H9 (cell line): ENCODE measurements around the gene TMED6. TPM values are rescaled to one million over a fixed set of nuclear protein-coding genes. Genes with fewer than 3 reads are reported as not detected.
A peak's percentile ranks its signal among the peaks of the same experiment; 100 is the strongest.

ENCODE experiments used
- DNase-seq: peaks from one replicate; pipeline ENCODE4 v3.0.0-alpha.2; 2017
- H2AFZ ChIP-seq: one replicate; pipeline ENCODE4 v1.6.1; 2013; ENCODE audit warnings: mild to moderate bottlenecking, low read length, control low read depth, moderate library complexity
- H2AK5ac ChIP-seq: 2 replicates; pipeline ENCODE4 v1.6.1; 2013; ENCODE audit warnings: low read length, control low read depth, mixed read lengths; ENCODE audit not compliant: insufficient read length
- H2BK120ac ChIP-seq: one replicate; pipeline ENCODE4 v1.6.1; 2013; ENCODE audit warnings: low read depth, mild to moderate bottlenecking, low read length, control low read depth, inconsistent platforms; ENCODE audit not compliant: poor library complexity, severe bottlenecking
- H2BK12ac ChIP-seq: 2 replicates; pipeline ENCODE4 v1.6.1; 2013; ENCODE audit warnings: low read length, control low read depth, mixed read lengths, low read depth; ENCODE audit not compliant: insufficient read length
- H2BK15ac ChIP-seq: 2 replicates; pipeline ENCODE4 v1.6.1; 2013; ENCODE audit warnings: low read depth, low read length, control low read depth
- H2BK20ac ChIP-seq: one replicate; pipeline ENCODE4 v1.6.1; 2013; ENCODE audit warnings: low read depth, mild to moderate bottlenecking, low read length, control low read depth, inconsistent platforms; ENCODE audit not compliant: poor library complexity, severe bottlenecking
- H2BK5ac ChIP-seq: 2 replicates; pipeline ENCODE4 v1.6.1; 2013; ENCODE audit warnings: low read length, control low read depth, mixed read lengths; ENCODE audit not compliant: insufficient read length
- H3K14ac ChIP-seq: 2 replicates; pipeline ENCODE4 v1.6.1; 2013; ENCODE audit warnings: low read length, control low read depth; ENCODE audit not compliant: insufficient read depth
- H3K18ac ChIP-seq: 2 replicates; pipeline ENCODE4 v1.6.1; 2013; ENCODE audit warnings: low read depth, mild to moderate bottlenecking, mixed read lengths, low read length, control low read depth; ENCODE audit not compliant: insufficient read length
- H3K23ac ChIP-seq: 2 replicates; pipeline ENCODE4 v1.6.1; 2013; ENCODE audit warnings: low read length, control low read depth, mixed read lengths, low read depth; ENCODE audit not compliant: insufficient read length
- H3K23me2 ChIP-seq: 2 replicates; pipeline ENCODE4 v1.6.1; 2013; ENCODE audit warnings: low read depth, mild to moderate bottlenecking, mixed read lengths, low read length, control low read depth; ENCODE audit not compliant: insufficient read length, poor library complexity, severe bottlenecking
- H3K27ac ChIP-seq: 2 replicates; pipeline ENCODE4 v1.5.1; 2013; ENCODE audit warnings: low read length, control low read depth, mixed read lengths, low read depth; ENCODE audit not compliant: insufficient read length
- H3K27me3 ChIP-seq: 2 replicates; pipeline ENCODE4 v1.6.1; 2013; ENCODE audit warnings: low read length, control low read depth, inconsistent platforms; ENCODE audit not compliant: insufficient read depth
- H3K4ac ChIP-seq: 2 replicates; pipeline ENCODE4 v1.6.1; 2013; ENCODE audit warnings: low read depth, mild to moderate bottlenecking, control low read depth, inconsistent platforms, low read length, moderate library complexity
- H3K4me1 ChIP-seq: 2 replicates; pipeline ENCODE4 v1.6.1; 2013; ENCODE audit warnings: low read length, control low read depth, inconsistent platforms; ENCODE audit not compliant: insufficient read depth
- H3K4me2 ChIP-seq: 2 replicates; pipeline ENCODE4 v1.6.1; 2013; ENCODE audit warnings: low read length, control low read depth, mixed read lengths; ENCODE audit not compliant: insufficient read length, insufficient read depth
- H3K56ac ChIP-seq: 2 replicates; pipeline ENCODE4 v1.6.1; 2013; ENCODE audit warnings: low read depth, mild to moderate bottlenecking, mixed read lengths, low read length, control low read depth; ENCODE audit not compliant: insufficient read length
- H3K79me1 ChIP-seq: 2 replicates; pipeline ENCODE4 v1.6.1; 2013; ENCODE audit warnings: low read depth, mild to moderate bottlenecking, moderate library complexity, low read length, control low read depth, inconsistent platforms; ENCODE audit not compliant: insufficient read depth, poor library complexity, severe bottlenecking
- H3K79me2 ChIP-seq: 2 replicates; pipeline ENCODE4 v1.6.1; 2013; ENCODE audit warnings: low read length, control low read depth, inconsistent platforms; ENCODE audit not compliant: insufficient read depth
- H3K9ac ChIP-seq: 2 replicates; pipeline ENCODE4 v1.6.1; 2013; ENCODE audit warnings: low read length, control low read depth, mixed read lengths; ENCODE audit not compliant: insufficient read length; ENCODE audit errors: extremely low read depth
- H3K9me3 ChIP-seq: one replicate; pipeline ENCODE4 v1.6.1; 2013; ENCODE audit warnings: low read depth, low read length, inconsistent platforms; ENCODE audit not compliant: control insufficient read depth
- H3T11ph ChIP-seq: one replicate; pipeline ENCODE4 v1.6.1; 2013; ENCODE audit warnings: mild to moderate bottlenecking, low read length, control low read depth, inconsistent platforms
- H4K20me1 ChIP-seq: one replicate; pipeline ENCODE4 v1.6.1; 2013; ENCODE audit not compliant: control insufficient read depth, insufficient read length, insufficient read depth
- H4K5ac ChIP-seq: 2 replicates; pipeline ENCODE4 v1.6.1; 2013; ENCODE audit warnings: low read depth, mild to moderate bottlenecking, mixed read lengths, low read length, control low read depth; ENCODE audit not compliant: insufficient read length
- H4K8ac ChIP-seq: replicated peaks from 2 replicates; pipeline ENCODE4 v1.6.1; 2013; ENCODE audit warnings: low read length, control low read depth, mixed read lengths, low read depth; ENCODE audit not compliant: insufficient read length
- H4K91ac ChIP-seq: 2 replicates; pipeline ENCODE4 v1.6.1; 2013; ENCODE audit warnings: low read depth, mild to moderate bottlenecking, moderate library complexity, mixed read lengths, low read length, control low read depth; ENCODE audit not compliant: insufficient read length
- H3K27ac Mint-ChIP-seq, 3 experiments: 2 replicates in 2 of 3; 3 replicates in 1 of 3; pipeline ENCODE4 v1.8.0; 2020 to 2021; ENCODE audit warnings: mixed read lengths in 3 of 3, mild to moderate bottlenecking in 1 of 3, moderate library complexity in 1 of 3
- H3K27me3 Mint-ChIP-seq: 2 replicates; pipeline ENCODE4 v1.8.0; 2021; ENCODE audit warnings: low read depth, mild to moderate bottlenecking, moderate library complexity, mixed read lengths
- H3K36me3 Mint-ChIP-seq, 3 experiments: 2 replicates in 2 of 3; 3 replicates in 1 of 3; pipeline ENCODE4 v1.8.0; 2020 to 2021; ENCODE audit warnings: low read depth in 3 of 3, mixed read lengths in 3 of 3; ENCODE audit not compliant: insufficient read depth in 1 of 3
- H3K4me1 Mint-ChIP-seq, 2 experiments: 2 replicates each; pipeline ENCODE4 v1.8.0; 2020; ENCODE audit warnings: mixed read lengths in 2 of 2
- H3K4me3 Mint-ChIP-seq, 2 experiments: 2 replicates in 1 of 2; 3 replicates in 1 of 2; pipeline ENCODE4 v1.8.0; 2020 to 2021; ENCODE audit warnings: mild to moderate bottlenecking in 2 of 2, mixed read lengths in 2 of 2, moderate library complexity in 1 of 2
- H3K9me3 Mint-ChIP-seq, 2 experiments: 2 replicates in 1 of 2; 3 replicates in 1 of 2; pipeline ENCODE4 v1.8.0; 2020; ENCODE audit warnings: mild to moderate bottlenecking in 2 of 2, mixed read lengths in 2 of 2, moderate library complexity in 1 of 2
- WGBS: extraction: QIAGEN DNeasy Blood & Tissue Kit; methylation state at CpG from one replicate; pipeline ENCODE4 v1.1.7; 2013; ENCODE audit warnings: missing lambda C conversion rate, low lambda C conversion rate, mixed read lengths; ENCODE audit not compliant: insufficient read length; ENCODE audit errors: extremely low coverage; 5-methylcytosine and 5-hydroxymethylcytosine counted together
- total RNA-seq: library from RNA; stranded (reverse); gene quantifications from 2 replicates; pipeline ENCODE4 v1.2.1, GENCODE V29; 2021
- TF ChIP-seq, protein P1 (sequence below): fragments of 200-600 bp; sonication (generic); conservative IDR thresholded peaks from 3 replicates; pipeline ENCODE4 v1.8.0; 2021; ENCODE audit warnings: antibody characterized with exemption, mild to moderate bottlenecking

Gene TMED6
- total RNA-seq, 1 experiment from 2014 or later, result 0.31 TPM

- H3K23ac ChIP-seq, result no peak overlapping the region
- H2BK120ac ChIP-seq, result no peak overlapping the region
- peak overlapping the region; percentile 60 for H3K9ac ChIP-seq
- H2AK5ac ChIP-seq, result no peak overlapping the region
- H3K14ac ChIP-seq, result no peak overlapping the region
- no CpG with 5 or more reads among the region's 6 CpGs for WGBS
- Mint-ChIP-seq H3K4me3 (peak overlapping the region; percentile 85 to 86), H3K27ac (peak overlapping the region; percentile 63 to 94 (median 80)), H3K9me3 (no peaks in the 10 kb centered on the region), H3K4me1 (peaks cover 4 to 8% of the 10 kb centered on the region in 2 experiments; a peak in 3 of 4 replicates), H3K27me3 (no peaks in the 10 kb centered on the region), H3K36me3 (peaks cover 23 to 41% (median 40%) of the 10 kb centered on the region in 3 experiments)
- TF ChIP-seq, protein P1, sequence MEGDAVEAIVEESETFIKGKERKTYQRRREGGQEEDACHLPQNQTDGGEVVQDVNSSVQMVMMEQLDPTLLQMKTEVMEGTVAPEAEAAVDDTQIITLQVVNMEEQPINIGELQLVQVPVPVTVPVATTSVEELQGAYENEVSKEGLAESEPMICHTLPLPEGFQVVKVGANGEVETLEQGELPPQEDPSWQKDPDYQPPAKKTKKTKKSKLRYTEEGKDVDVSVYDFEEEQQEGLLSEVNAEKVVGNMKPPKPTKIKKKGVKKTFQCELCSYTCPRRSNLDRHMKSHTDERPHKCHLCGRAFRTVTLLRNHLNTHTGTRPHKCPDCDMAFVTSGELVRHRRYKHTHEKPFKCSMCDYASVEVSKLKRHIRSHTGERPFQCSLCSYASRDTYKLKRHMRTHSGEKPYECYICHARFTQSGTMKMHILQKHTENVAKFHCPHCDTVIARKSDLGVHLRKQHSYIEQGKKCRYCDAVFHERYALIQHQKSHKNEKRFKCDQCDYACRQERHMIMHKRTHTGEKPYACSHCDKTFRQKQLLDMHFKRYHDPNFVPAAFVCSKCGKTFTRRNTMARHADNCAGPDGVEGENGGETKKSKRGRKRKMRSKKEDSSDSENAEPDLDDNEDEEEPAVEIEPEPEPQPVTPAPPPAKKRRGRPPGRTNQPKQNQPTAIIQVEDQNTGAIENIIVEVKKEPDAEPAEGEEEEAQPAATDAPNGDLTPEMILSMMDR, result no peak
- H3K9me3 ChIP-seq, result no peaks in the 10 kb centered on the region
- no peak overlapping the region for H4K8ac ChIP-seq
- H3K79me2 ChIP-seq, result peaks cover 5% of the 10 kb centered on the region; the same call in 1 of the 2 replicates
- no peak for DNase-seq
- H3K4me2 ChIP-seq, result peak overlapping the region; percentile 83
- H4K91ac ChIP-seq, result no peak overlapping the region
- H3K27me3 ChIP-seq, result no peaks in the 10 kb centered on the region
- no peaks in the 10 kb centered on the region for H4K20me1 ChIP-seq
- no peak overlapping the region for H3K56ac ChIP-seq
- H3K27ac ChIP-seq, result no peak overlapping the region
- peaks cover 8% of the 10 kb centered on the region for H3K79me1 ChIP-seq
- no peak overlapping the region for H2AFZ ChIP-seq
- H3K4ac ChIP-seq, result no peak overlapping the region
- no peak overlapping the region for H3T11ph ChIP-seq
- no peak overlapping the region for H4K5ac ChIP-seq
- peaks cover 2% of the 10 kb centered on the region for H3K23me2 ChIP-seq
- no peak overlapping the region for H3K18ac ChIP-seq
- no peak overlapping the region for H2BK20ac ChIP-seq
- no peak overlapping the region for H2BK5ac ChIP-seq
- no peaks in the 10 kb centered on the region for H3K4me1 ChIP-seq
- no peak overlapping the region for H2BK12ac ChIP-seq
- H2BK15ac ChIP-seq, result no peak overlapping the region
Measured at GRCh38 chr16:69384974-69385373, 33.4 kb upstream of the TMED6 start.
